Activated T-cell treated with anti-CD3 and anti-CD28 coated beads, Interleukin-2, amount 50 U/mL, for 72 hours (primary cell): ENCODE results near the gene CDS1. TPM values are rescaled to one million over a fixed set of nuclear protein-coding genes. Genes with fewer than 3 reads are reported as not detected.

ENCODE experiments used
- ATAC-seq, 2 donors: fragments of 150-1000 bp; cut with Tn5 transposase; replicated peaks in 1 of 2; 2 replicates each; pipeline ENCODE4 v1.10.0; 2021; ENCODE audit warnings: moderate library complexity in 2 of 2, mild to moderate bottlenecking in 1 of 2
- DNase-seq, 2 donors: peaks; one replicate each; pipeline ENCODE4 v3.0.0; 2021 to 2022; ENCODE audit warnings: mixed read lengths in 1 of 2
- H3K27ac Mint-ChIP-seq: one replicate; pipeline ENCODE4 v1.8.0; 2022; ENCODE audit warnings: mild to moderate bottlenecking, moderate library complexity, mixed read lengths
- H3K27me3 Mint-ChIP-seq: one replicate; pipeline ENCODE4 v1.8.0; 2022; ENCODE audit warnings: low read depth, mixed read lengths
- H3K36me3 Mint-ChIP-seq, 2 donors: one replicate each; pipeline ENCODE4 v1.8.0; 2022; ENCODE audit warnings: mixed read lengths in 2 of 2, mild to moderate bottlenecking in 1 of 2; ENCODE audit not compliant: insufficient read depth in 2 of 2
- H3K4me1 Mint-ChIP-seq: one replicate; pipeline ENCODE4 v1.8.0; 2022; ENCODE audit warnings: low read depth, mixed read lengths
- H3K4me3 Mint-ChIP-seq, 2 donors: one replicate each; pipeline ENCODE4 v1.8.0; 2022; ENCODE audit warnings: mild to moderate bottlenecking in 2 of 2, mixed read lengths in 2 of 2, moderate library complexity in 2 of 2
- H3K9me3 Mint-ChIP-seq, 2 donors: one replicate each; pipeline ENCODE4 v1.8.0; 2022; ENCODE audit warnings: mixed read lengths in 2 of 2
- total RNA-seq, 2 donors: library from RNA; stranded (reverse); gene quantifications; one replicate each; pipeline ENCODE4 v1.2.3, GENCODE V29; 2022

The CDS1 gene
- total RNA-seq, 2 donors from 2014 or later, result 0.22 to 0.28 TPM

DNA sequence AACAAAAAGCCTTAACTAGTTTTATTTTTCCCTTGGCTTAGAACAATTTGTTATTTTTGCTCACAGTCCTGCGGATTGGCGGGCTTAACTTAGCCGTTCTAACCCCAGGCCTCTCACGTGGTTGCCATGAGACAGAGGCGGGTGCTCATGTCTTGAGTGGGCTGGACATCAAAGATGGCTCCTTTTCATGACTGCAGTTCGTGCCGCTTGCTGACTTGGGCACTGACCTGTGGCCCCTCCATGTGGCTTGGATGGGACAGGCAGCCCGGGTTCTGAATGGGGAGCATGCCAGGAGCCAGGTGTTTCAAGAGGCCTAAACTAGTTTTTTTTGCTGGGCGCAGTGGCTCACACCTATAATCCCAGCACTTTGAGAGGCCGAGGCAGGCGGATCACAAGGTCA, 40.7 kb downstream of the CDS1 start:
- H3K4me3 Mint-ChIP-seq, result no peak overlapping the region

DNA sequence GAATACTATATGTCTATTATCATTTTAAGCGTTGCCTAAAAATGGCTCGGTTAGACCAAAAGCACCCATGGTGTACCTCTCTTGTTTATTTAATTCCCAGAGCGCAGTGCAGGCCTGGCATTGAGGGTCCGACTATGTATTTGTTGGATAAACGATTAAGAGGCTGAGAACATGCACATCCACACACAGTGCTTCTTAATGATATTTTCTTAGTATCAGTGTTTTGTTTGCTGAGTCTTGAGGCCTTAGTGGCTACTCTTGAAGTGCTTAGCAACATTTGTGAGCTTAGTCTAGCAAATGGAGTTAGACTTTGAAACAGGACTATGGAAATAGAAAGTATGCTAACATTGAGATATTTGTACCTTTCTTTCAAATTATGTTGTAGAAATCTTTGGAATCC, 43.7 kb downstream of the CDS1 start:
- DNase-seq (no peak), ATAC-seq (no peak)
- H3K36me3 Mint-ChIP-seq, result no peaks in the 10 kb centered on the region
- no peaks in the 10 kb centered on the region for H3K4me1 Mint-ChIP-seq
- H3K9me3 Mint-ChIP-seq, result no peaks in the 10 kb centered on the region
- H3K4me3 Mint-ChIP-seq, result no peak overlapping the region
- H3K27ac Mint-ChIP-seq, result no peak overlapping the region
- H3K27me3 Mint-ChIP-seq, result no peaks in the 10 kb centered on the region

More for the DNA sequence above, 40.7 kb downstream of the CDS1 start:
- no peaks in the 10 kb centered on the region for H3K36me3 Mint-ChIP-seq
- H3K27ac Mint-ChIP-seq, result no peak overlapping the region
- H3K27me3 Mint-ChIP-seq, result no peaks in the 10 kb centered on the region
- no peaks in the 10 kb centered on the region for H3K4me1 Mint-ChIP-seq
- no peaks in the 10 kb centered on the region for H3K9me3 Mint-ChIP-seq
- no peak for ATAC-seq
- DNase-seq, result no peak

DNA sequence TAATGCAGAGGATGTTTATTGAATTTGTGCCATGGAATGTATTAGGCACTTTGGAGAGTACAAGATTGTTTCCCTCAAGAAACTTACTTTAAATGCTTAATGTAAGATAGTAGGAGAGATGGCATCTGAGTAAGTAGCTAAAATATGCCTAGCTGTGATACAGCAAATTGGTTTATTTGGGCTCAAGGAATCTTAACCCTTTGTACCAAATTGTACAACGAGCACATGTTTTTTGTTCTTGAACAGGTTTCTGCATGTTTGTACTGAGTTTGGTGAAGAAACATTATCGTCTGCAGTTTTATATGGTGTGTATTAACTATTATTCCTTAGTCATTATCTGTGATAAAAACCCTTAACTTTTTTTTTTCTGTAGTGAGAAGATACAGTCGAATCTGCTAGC, 48.6 kb downstream of the CDS1 start:
- no peak overlapping the region for H3K27ac Mint-ChIP-seq
- DNase-seq, result no peak
- H3K4me3 Mint-ChIP-seq, result no peak overlapping the region
- peaks cover 8% of the 10 kb centered on the region for H3K27me3 Mint-ChIP-seq
- H3K9me3 Mint-ChIP-seq, result peaks cover 0 to 2% of the 10 kb centered on the region in 2 donors
- no peak for ATAC-seq
- no peaks in the 10 kb centered on the region for H3K4me1 Mint-ChIP-seq
- H3K36me3 Mint-ChIP-seq, result no peaks in the 10 kb centered on the region

DNA sequence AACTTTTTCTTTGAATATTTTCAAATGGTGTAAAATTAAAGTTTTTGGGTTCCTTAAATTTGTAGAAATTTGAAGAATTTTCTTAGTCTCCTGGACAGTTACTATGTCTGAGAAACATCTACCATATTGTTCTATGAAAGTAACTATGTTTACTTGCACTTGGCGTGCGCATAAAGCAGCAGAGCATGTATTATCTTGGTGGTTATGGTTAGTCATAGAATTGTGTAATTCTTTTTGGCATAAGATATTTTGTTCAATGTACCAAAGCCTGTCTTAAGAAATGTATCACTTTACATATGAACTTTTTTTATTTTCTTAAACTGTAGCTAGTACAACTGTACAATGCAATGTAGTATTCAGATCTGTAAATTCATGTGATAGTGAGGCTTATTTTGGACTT, 49.2 kb downstream of the CDS1 start:
- no peak for DNase-seq
- no peak for ATAC-seq
- Mint-ChIP-seq H3K27ac (no peak overlapping the region), H3K4me3 (no peak overlapping the region), H3K9me3 (peaks cover 0 to 2% of the 10 kb centered on the region in 2 donors), H3K27me3 (peaks cover 8% of the 10 kb centered on the region), H3K36me3 (no peaks in the 10 kb centered on the region), H3K4me1 (no peaks in the 10 kb centered on the region)

DNA sequence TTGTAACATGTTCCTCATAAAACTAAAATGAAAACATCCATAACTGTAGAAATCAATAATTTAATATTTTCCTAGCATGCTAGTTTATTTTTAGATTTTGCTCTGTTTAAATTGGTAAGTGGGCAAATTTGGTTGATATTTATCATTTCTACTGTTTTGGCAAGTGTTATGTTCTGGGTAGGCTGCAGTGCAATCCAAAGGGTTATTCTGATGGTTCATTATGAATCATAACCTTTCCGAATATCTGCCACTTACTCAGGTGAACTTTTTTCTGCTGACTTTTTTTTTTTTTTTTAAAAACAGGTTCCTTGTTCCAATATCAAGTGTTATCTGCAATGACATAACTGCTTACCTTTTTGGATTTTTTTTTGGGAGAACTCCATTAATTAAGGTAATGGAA, 52.0 kb downstream of the CDS1 start:
- no peaks in the 10 kb centered on the region for H3K4me1 Mint-ChIP-seq
- H3K9me3 Mint-ChIP-seq, result peaks cover 0 to 2% of the 10 kb centered on the region in 2 donors
- no peak for ATAC-seq
- H3K27ac Mint-ChIP-seq, result no peak overlapping the region
- no peak for DNase-seq
- no peaks in the 10 kb centered on the region for H3K36me3 Mint-ChIP-seq
- no peak overlapping the region for H3K4me3 Mint-ChIP-seq
- H3K27me3 Mint-ChIP-seq, result peaks cover 15% of the 10 kb centered on the region

DNA sequence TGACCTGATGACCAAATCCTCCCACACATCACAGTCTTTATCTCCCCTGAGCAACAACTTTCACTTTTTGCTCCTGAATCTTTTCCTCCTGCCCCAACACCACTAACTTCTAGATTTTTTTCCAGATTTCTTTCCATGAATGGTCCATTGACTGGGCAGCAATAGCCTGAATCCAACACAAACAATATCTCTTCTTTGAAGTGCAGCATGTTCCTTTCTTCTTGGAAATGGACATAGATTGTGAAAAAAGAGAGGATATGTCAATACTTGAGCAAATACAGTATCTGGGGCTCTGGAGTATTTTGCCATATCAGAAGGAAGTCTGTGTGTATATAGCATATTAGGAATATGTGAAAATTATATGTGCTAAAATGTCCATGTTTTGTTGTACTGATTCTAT, 55.2 kb downstream of the CDS1 start:
- no peak for DNase-seq
- H3K27me3 Mint-ChIP-seq, result peaks cover 7% of the 10 kb centered on the region
- no peaks in the 10 kb centered on the region for H3K4me1 Mint-ChIP-seq
- H3K4me3 Mint-ChIP-seq, result no peak overlapping the region
- H3K9me3 Mint-ChIP-seq, result peaks cover 0 to 2% of the 10 kb centered on the region in 2 donors
- H3K27ac Mint-ChIP-seq, result no peak overlapping the region
- ATAC-seq, result no peak
- no peaks in the 10 kb centered on the region for H3K36me3 Mint-ChIP-seq

DNA sequence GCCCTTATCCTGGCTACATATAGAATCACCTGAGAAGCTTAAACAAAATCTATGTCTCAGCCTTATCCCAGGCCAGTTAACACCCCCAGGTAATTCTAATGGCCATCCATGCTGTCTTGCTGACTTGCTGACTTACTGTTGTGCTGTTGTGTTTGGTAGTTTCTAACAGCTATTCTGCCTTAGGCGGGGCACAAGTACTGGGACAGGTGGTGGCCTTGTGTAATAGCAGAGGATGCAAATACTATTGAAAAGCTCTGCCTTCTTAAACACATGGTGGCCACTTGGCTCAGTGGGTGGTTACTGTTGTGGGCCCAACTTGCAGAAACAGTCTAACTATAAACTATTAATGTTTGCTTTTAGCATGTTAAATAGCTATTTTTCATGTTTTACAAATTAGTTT, 56.2 kb downstream of the CDS1 start:
- H3K9me3 Mint-ChIP-seq, result peaks cover 0 to 2% of the 10 kb centered on the region in 2 donors
- no peak for DNase-seq
- H3K4me1 Mint-ChIP-seq, result no peaks in the 10 kb centered on the region
- no peak overlapping the region for H3K27ac Mint-ChIP-seq
- peaks cover 7% of the 10 kb centered on the region for H3K27me3 Mint-ChIP-seq
- no peaks in the 10 kb centered on the region for H3K36me3 Mint-ChIP-seq
- no peak overlapping the region for H3K4me3 Mint-ChIP-seq
- ATAC-seq, result no peak

DNA sequence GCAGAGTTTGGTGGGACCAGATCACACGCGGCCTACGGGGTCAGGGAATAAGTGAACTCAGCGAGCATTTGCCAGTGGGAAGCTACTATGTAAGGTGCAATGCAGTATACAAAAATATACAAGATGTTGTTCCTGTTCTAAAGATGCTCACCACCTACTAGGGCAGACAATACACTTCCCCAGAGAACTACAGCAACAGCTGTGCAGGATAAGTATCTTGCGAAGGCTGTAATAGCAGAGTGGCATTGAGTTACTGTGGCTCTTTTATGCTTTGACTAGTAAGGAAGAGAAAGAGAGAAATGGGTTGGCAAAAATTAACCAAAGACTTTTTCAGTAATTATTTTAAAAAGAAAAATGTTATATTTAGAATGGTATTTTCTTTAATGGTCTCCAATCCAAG, 61.2 kb downstream of the CDS1 start:
- Mint-ChIP-seq H3K36me3 (no peaks in the 10 kb centered on the region), H3K9me3 (no peaks in the 10 kb centered on the region), H3K27ac (no peak overlapping the region), H3K4me1 (no peaks in the 10 kb centered on the region), H3K27me3 (no peaks in the 10 kb centered on the region), H3K4me3 (no peak overlapping the region)
- DNase-seq (no peak), ATAC-seq (no peak)

DNA sequence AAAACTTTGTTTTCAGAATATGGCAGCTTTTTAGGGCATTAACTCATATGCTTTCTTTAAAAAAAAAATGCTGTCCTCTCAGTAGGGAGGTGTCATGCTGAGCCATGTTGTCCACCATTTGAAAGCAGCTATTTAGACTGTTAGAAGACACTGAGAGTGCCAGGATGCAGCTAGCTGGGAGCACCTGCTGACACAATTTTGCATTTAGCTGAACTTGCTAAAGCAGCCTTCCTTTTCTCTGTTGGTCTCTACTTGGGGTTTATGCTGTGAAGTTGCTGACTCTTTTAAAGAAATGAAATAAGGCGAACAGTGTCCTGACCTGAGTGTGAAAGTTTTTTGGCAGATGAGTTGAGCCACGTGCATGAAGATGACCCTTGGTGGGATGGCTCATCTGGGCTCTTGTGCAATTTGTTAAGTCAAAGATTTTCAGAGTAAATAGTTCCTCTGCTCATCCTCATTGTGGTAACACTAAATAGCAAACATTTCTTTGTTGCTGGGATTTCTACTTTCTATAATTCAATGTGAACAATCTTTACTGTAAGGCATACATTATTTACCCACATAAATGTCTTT, 64.5 kb downstream of the CDS1 start:
- Mint-ChIP-seq H3K9me3 (no peaks in the 10 kb centered on the region), H3K4me1 (no peaks in the 10 kb centered on the region), H3K36me3 (no peaks in the 10 kb centered on the region), H3K27ac (no peak overlapping the region), H3K4me3 (no peak overlapping the region), H3K27me3 (no peaks in the 10 kb centered on the region)
- no peak for DNase-seq
- ATAC-seq, result no peak

DNA sequence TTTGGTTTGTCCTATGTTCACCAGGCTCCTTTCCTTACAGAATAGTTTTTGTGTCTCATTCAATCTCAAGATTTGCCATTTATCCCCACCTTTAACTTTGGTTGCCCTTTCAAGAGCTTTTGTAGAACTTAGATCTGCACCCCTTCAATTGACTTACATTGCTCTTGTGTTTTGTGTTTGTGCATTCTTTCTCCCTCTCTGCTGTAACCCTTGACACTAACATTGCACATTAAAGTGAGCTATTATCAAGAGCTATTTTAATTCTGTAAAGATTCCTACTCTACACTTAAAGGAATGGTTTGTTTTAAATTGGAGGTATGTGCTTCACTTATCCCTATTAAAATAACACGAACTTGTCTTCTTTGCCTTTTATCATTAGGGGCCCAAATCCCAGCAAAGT, 65.3 kb downstream of the CDS1 start:
- Mint-ChIP-seq H3K4me3 (no peak overlapping the region), H3K4me1 (no peaks in the 10 kb centered on the region), H3K27ac (no peak overlapping the region), H3K36me3 (no peaks in the 10 kb centered on the region), H3K9me3 (no peaks in the 10 kb centered on the region), H3K27me3 (no peaks in the 10 kb centered on the region)
- ATAC-seq (no peak), DNase-seq (no peak)

DNA sequence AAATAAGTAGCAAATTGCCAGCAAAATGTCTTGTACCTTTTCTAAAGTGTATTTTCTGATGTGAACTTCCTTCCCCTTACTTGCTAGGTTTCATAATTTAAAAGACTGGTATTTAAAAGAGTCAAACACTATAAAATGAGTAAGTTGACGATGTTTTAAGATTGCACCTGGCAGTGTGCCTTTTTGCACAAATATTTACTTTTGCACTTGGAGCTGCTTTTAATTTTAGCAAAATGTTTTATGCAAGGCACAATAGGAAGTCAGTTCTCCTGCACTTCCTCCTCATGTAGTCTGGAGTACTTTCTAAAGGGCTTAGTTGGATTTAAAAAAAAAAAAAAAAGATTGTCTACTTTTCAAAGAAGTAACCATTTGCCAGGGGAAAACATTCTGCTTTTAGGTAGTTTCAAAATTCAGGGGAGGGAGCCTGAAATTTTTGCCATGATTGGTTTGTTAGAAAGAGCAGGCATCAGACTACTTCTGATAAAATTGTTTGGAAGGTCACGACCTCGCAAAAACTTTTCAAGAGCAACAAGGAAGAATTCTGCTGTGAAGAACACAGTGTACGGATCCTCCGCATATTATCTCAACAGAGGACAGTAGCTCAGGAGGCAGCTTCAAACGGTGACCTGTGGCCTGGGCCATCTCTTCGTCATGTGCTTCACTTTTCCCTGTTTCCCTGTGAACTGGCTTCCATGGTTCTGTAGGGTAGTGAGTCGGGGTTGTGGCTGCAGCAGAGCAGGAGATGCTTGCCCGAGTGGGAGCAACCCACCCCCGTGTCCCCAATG, 66.1 kb downstream of the CDS1 start:
- H3K27ac Mint-ChIP-seq, result no peak overlapping the region
- no peak overlapping the region for H3K4me3 Mint-ChIP-seq
- H3K36me3 Mint-ChIP-seq, result no peaks in the 10 kb centered on the region
- DNase-seq (no peak), ATAC-seq (no peak)
- H3K4me1 Mint-ChIP-seq, result no peaks in the 10 kb centered on the region
- no peaks in the 10 kb centered on the region for H3K27me3 Mint-ChIP-seq
- H3K9me3 Mint-ChIP-seq, result no peaks in the 10 kb centered on the region

DNA sequence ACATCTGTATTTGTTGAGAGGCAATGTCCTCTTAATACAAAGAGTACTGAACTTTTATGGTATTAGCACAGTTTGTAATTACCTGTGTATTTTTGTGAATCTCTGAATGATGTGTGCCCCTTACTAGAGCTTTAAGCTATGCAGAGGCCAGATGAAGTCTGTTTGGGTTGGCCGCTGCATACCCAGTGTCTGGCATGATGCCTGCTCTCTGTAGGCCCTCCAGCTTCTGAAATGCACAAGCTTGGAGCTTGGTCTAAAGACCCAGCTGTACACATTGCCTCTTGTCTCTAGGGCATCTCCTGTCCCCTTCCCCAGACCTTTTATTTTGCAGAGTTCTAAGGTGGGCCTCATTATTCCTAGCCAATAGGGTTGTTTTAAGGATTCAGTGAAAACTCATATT, 68.6 kb downstream of the CDS1 start:
- Mint-ChIP-seq H3K4me1 (no peaks in the 10 kb centered on the region), H3K27ac (no peak overlapping the region), H3K27me3 (peaks cover 3% of the 10 kb centered on the region), H3K4me3 (no peak overlapping the region), H3K9me3 (peaks cover 2 to 4% of the 10 kb centered on the region in 2 donors), H3K36me3 (no peaks in the 10 kb centered on the region)
- no peak for DNase-seq
- ATAC-seq, result no peak

DNA sequence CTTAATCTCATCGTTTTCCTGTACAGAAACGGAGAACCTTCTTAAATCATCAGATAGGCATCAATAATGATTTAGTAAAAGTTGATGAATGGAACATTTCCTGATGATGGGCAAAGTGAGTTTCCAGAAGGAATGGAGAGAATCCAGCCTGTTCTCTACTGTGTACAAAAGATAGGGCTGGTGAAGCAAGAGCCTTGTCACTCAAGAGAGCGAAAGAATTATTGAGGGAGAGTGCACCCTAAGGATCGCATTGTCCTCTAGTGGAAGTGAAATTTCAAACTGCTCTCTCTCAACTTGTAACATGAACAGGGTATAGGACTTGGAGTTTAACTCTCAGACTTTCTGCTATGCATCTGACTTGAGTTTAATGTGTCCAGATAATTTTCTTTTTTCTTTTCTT, 69.6 kb downstream of the CDS1 start:
- Mint-ChIP-seq H3K27me3 (peaks cover 5% of the 10 kb centered on the region), H3K4me1 (no peaks in the 10 kb centered on the region), H3K27ac (no peak overlapping the region), H3K9me3 (peaks cover 4 to 6% of the 10 kb centered on the region in 2 donors), H3K4me3 (no peak overlapping the region), H3K36me3 (peaks cover 0 to 2% of the 10 kb centered on the region in 2 donors)
- no peak for ATAC-seq
- no peak for DNase-seq

DNA sequence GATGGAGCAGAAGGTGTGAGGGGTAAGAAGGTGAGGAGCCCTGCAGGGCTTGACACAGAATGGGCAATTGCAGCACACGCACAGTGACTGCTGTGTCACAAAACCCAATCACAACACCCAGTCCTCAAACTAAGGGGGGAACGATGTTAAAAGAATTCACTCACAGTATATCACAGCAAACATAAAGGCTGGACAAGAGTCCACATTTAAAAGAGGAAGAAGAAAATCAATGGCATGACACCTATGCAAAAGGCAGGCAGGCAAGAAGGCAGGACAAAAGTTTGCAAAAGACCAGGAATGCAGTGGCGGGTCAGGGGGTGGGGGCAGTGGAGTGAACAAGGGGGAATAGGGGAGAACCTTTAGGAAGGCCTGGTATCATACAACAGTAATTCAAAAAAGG, 77.7 kb downstream of the CDS1 start:
- H3K27ac Mint-ChIP-seq, result no peak overlapping the region
- no peaks in the 10 kb centered on the region for H3K4me1 Mint-ChIP-seq
- no peak overlapping the region for H3K4me3 Mint-ChIP-seq

More for the DNA sequence above, 77.7 kb downstream of the CDS1 start:
- Mint-ChIP-seq H3K9me3 (peaks cover 4 to 9% of the 10 kb centered on the region in 2 donors), H3K36me3 (peaks cover 0 to 2% of the 10 kb centered on the region in 2 donors), H3K27me3 (peaks cover 11% of the 10 kb centered on the region)
- no peak for ATAC-seq
- no peak for DNase-seq
